K562 (cell line): Measurements from ENCODE around the gene EMID1. TPM values are rescaled to one million over a fixed set of nuclear protein-coding genes. Genes with fewer than 3 reads are reported as not detected.

Source experiments
- BMI1 ChIP-seq: fragments of 150-350 bp; IDR thresholded peaks from 2 replicates; pipeline ENCODE4 v1.6.1; 2014; ENCODE audit warnings: low read length
- CHCHD3 ChIP-seq: fragments of 250-450 bp; sonication (Bioruptor Pico); IDR thresholded peaks from 2 replicates; pipeline ENCODE4 v2.1.2; 2022; ENCODE audit warnings: mild to moderate bottlenecking
- E2F6 ChIP-seq, 2 experiments: IDR thresholded peaks; 2 replicates each; pipeline ENCODE4 v1.6.1; 2011; ENCODE audit warnings: borderline replicate concordance in 1 of 2, control low read depth in 1 of 2, low read depth in 1 of 2, low read length in 1 of 2, mild to moderate bottlenecking in 1 of 2, mixed read lengths in 1 of 2, moderate library complexity in 1 of 2; ENCODE audit not compliant: insufficient read depth in 1 of 2, insufficient read length in 1 of 2, poor library complexity in 1 of 2, severe bottlenecking in 1 of 2; ENCODE audit errors: extremely low read depth in 1 of 2
- EGR1 ChIP-seq: fragments of 450-650 bp; conservative IDR thresholded peaks from 2 replicates; pipeline ENCODE4 v1.6.1; 2017; ENCODE audit warnings: mild to moderate bottlenecking
- ELF4 ChIP-seq: fragments of 450-650 bp; formaldehyde crosslinking; IDR thresholded peaks from 2 replicates; pipeline ENCODE4 v1.4.0; 2022; ENCODE audit warnings: missing genetic modification characterization
- HBP1 ChIP-seq: fragments of 450-650 bp; formaldehyde crosslinking; IDR thresholded peaks from 2 replicates; pipeline ENCODE4 v1.4.0; 2022; ENCODE audit warnings: missing genetic modification characterization
- IRF9 ChIP-seq: fragments of 450-650 bp; IDR thresholded peaks from 2 replicates; pipeline ENCODE4 v1.6.1; 2016; ENCODE audit warnings: missing biosample characterization, missing genetic modification characterization
- MLLT1 ChIP-seq, 2 experiments: fragments of 450-650 bp; IDR thresholded peaks; 2 replicates each; pipeline ENCODE4 v1.6.1; 2016
- NONO ChIP-seq, 2 experiments: fragments of 200-400 bp in 1 of 2; fragments of 450-650 bp in 1 of 2; formaldehyde crosslinking in 1 of 2; IDR thresholded peaks; 2 replicates each; pipeline ENCODE4 v1.6.1; 2017; ENCODE audit warnings: low read depth in 2 of 2, mild to moderate bottlenecking in 2 of 2, moderate library complexity in 2 of 2, low read length in 1 of 2
- PCBP1 ChIP-seq: fragments of 200-400 bp; formaldehyde crosslinking; IDR thresholded peaks from 2 replicates; pipeline ENCODE4 v1.6.1; 2018; ENCODE audit warnings: mild to moderate bottlenecking, low read depth, low read length; ENCODE audit not compliant: poor library complexity, severe bottlenecking
- RHOXF2B ChIP-seq: fragments of 250-450 bp; sonication (Bioruptor Pico); conservative IDR thresholded peaks from 2 replicates; pipeline ENCODE4 v1.5.1; 2021
- SRF ChIP-seq, 2 experiments: fragments of 250-450, 450-650 bp in 1 of 2; sonication (Bioruptor Pico) in 1 of 2; sonication (generic) in 1 of 2; formaldehyde crosslinking; IDR thresholded peaks; 2 replicates each; pipeline versions ENCODE4 v1.5.0 to v1.5.1; 2020 to 2022; ENCODE audit warnings: mild to moderate bottlenecking in 1 of 2, missing genetic modification reagents in 1 of 2
- THAP12 ChIP-seq: fragments of 250-450 bp; sonication (Bioruptor Pico); IDR thresholded peaks from 2 replicates; pipeline ENCODE4 v1.9.0; 2021; ENCODE audit warnings: mild to moderate bottlenecking, inconsistent platforms
- ZBTB7A ChIP-seq: IDR thresholded peaks from 2 replicates; pipeline ENCODE4 v1.6.1; 2011; ENCODE audit warnings: low read depth, mild to moderate bottlenecking, low read length, moderate library complexity, borderline replicate concordance; ENCODE audit not compliant: control insufficient read depth
- ZNF197 ChIP-seq: fragments of 200-800 bp; sonication (Bioruptor generic); IDR thresholded peaks from 2 replicates; pipeline ENCODE4 v1.6.1; 2016; ENCODE audit warnings: low read depth, missing genetic modification characterization, missing compliant biosample characterization
- ZNF583 ChIP-seq: fragments of 250-450 bp; sonication (Bioruptor Pico); IDR thresholded peaks from 2 replicates; pipeline ENCODE4 v1.4.0; 2020
- ZNF589 ChIP-seq: fragments of 200-800 bp; sonication (Bioruptor generic); IDR thresholded peaks from 2 replicates; pipeline ENCODE4 v1.6.1; 2016; ENCODE audit warnings: low read depth, missing genetic modification characterization, missing compliant biosample characterization
- ZNF696 ChIP-seq: fragments of 250-450 bp; sonication (Bioruptor Pico); conservative IDR thresholded peaks from 2 replicates; pipeline ENCODE4 v1.4.0; 2020; ENCODE audit warnings: mild to moderate bottlenecking, moderate library complexity
- ZNF717 ChIP-seq: fragments of 250-450 bp; sonication (Bioruptor Pico); IDR thresholded peaks from 2 replicates; pipeline ENCODE4 v1.5.0; 2021
- ZNF76 ChIP-seq: fragments of 250-450 bp; sonication (Bioruptor Pico); IDR thresholded peaks from 2 replicates; pipeline ENCODE4 v1.4.0; 2020; ENCODE audit warnings: mild to moderate bottlenecking, moderate library complexity, borderline replicate concordance
- polyA plus RNA-seq, 8 experiments: library from polyadenylated mRNA; depleted of rRNA in 4 of 8; stranded (reverse) in 5 of 8; unstranded in 3 of 8; fragments of >200 nt; fragmentation: Nextera tagmentation in 2 of 8; fragmentation: Illumina TruSeq in 1 of 8; extraction: Ambion mirVana in 2 of 8; extraction: Trizol in 1 of 8; gene quantifications; 2 replicates each; pipeline versions ENCODE4 v1.2.1 to v1.2.3, GENCODE V29; 2011 to 2014; ENCODE audit warnings: inconsistent platforms in 1 of 8, missing spikeins in 1 of 8
- total RNA-seq, 7 experiments: library from RNA; depleted of rRNA in 6 of 7; stranded (reverse); fragments of >200 nt in 6 of 7; fragmentation: Illumina TruSeq in 2 of 7; extraction: Trizol in 2 of 7; gene quantifications; 2 replicates each; pipeline versions ENCODE4 v1.2.1 to v1.2.3, GENCODE V29; 2011 to 2021; ENCODE audit warnings: low replicate concordance in 1 of 7

The EMID1 gene
- total and polyA plus RNA-seq, 9 of the 15 experiments (the other 6 are each of a cell fraction or from before 2014, with no cell fraction given) = 0.15 to 7.2 (median 2.7) TPM

GRCh38 chr22:29195964-29196666 is 9.6 kb upstream of the EMID1 start (continued):
- TF ChIP-seq IRF9 (tag) (peak; percentile 54; the same call in 1 of the 2 replicates), NONO (IDR thresholded peaks at IDR 0.05; ENCODE audit: low read depth in 2 of 2, low read length in 1 of 2) (no peak), ZBTB7A (no peak; the same call in 1 of the 2 replicates), ZNF197 (CRISPR knock-in tag) (no peak), ZNF76 (CRISPR knock-in tag) (no peak), ZNF583 (no peak), ELF4 (CRISPR knock-in tag) (peak; percentile 77), THAP12 (CRISPR knock-in tag) (no peak), ZNF717 (CRISPR knock-in tag) (no peak), BMI1 (no peak), MLLT1 (IDR thresholded peaks at IDR 0.05) (peak in 1 of 2 experiments; percentile 43; a peak in 1 of 4 replicates), ZNF589 (no peak), RHOXF2B (CRISPR knock-in tag) (no peak), SRF (CRISPR knock-in tag; IDR thresholded peaks at IDR 0.05) (no peak), E2F6 (IDR thresholded peaks at IDR 0.05; ENCODE audit: borderline replicate concordance in 1 of 2, extremely low read depth in 1 of 2, insufficient read depth in 1 of 2, insufficient read length in 1 of 2, low read depth in 1 of 2, low read length in 1 of 2, poor library complexity in 1 of 2, severe bottlenecking in 1 of 2) (no peak), PCBP1 (no peak), ZNF696 (no peak), CHCHD3 (CRISPR knock-in tag) (no peak), HBP1 (CRISPR knock-in tag) (peak; percentile 92), EGR1 (no peak)
